ENCODE results near the gene RFLNA. TPM values are rescaled to one million over a fixed set of nuclear protein-coding genes. Genes with fewer than 3 reads are reported as not detected.

Gene RFLNA
- total RNA-seq, 2 donors from 2014 or later, result 5.4 to 13.7 TPM

DNA sequence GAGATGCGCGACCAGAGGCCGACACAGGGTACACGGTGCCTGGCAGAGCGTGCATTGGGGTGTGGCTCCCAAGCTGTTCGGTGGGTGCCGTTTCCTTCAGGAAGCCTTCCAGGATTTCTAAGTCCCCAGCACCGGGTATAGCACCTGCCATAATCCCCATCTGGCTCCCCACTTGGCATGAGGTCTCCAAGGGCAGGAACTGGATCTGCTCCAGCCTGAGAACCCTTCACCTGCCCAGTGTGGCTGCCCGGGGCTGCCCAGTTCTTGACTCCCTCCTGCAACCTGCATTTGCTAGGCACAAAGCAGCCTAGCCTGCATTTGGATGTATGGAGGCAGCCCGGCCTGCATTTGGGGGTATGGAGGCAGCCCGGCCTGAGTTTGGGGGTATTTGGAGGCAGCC is 69.7 kb downstream of the RFLNA start:
- WGBS, result 73% methylated on average over 11 of the region's 11 CpGs
- TF ChIP-seq POLR2AphosphoS5 (IDR thresholded peaks at IDR 0.05), result no peak

More for the DNA sequence above, 69.7 kb downstream of the RFLNA start:
- H3K27ac ChIP-seq, result peak overlapping the region in 1 of 2 donors; percentile 76
- DNase-seq (ENCODE audit: low spot score), result no peak
- no peak overlapping the region for H3K4me3 ChIP-seq
- no peaks in the 10 kb centered on the region for H3K36me3 ChIP-seq
- H3K27me3 ChIP-seq (replicated peaks; ENCODE audit: insufficient read depth), result no peaks in the 10 kb centered on the region
- intact Hi-C loops (cut with DNase I), result no loop called here
- H3K9me3 ChIP-seq, result no peaks in the 10 kb centered on the region
- peaks cover 45% of the 10 kb centered on the region for H3K4me1 ChIP-seq (replicated peaks)

Small RNAs within 50 kb of the gene (microRNA-seq; reads per million reads assigned to microRNA genes)
- gene MIR6880, result 0.84 reads per million, percentile 3 among the genes with 10 or more reads in this experiment

Small RNAs within 50 kb of the gene (small RNA-seq; reads per million reads assigned to genes)
- gene MIR6880, result 0 reads per million in 2 donors

All from prostate gland (tissue), 2 donors.